DMS153 treated with DMSO at 0.1 percent for 48 hours (cell line): ENCODE results near the gene CCNG2.

Source experiments
- DNase-seq: peaks from one replicate; lab custom pipeline; 2025; ENCODE audit not compliant: unreplicated experiment; lab: John Stamatoyannopoulos, UW

Gene CCNG2

DNA sequence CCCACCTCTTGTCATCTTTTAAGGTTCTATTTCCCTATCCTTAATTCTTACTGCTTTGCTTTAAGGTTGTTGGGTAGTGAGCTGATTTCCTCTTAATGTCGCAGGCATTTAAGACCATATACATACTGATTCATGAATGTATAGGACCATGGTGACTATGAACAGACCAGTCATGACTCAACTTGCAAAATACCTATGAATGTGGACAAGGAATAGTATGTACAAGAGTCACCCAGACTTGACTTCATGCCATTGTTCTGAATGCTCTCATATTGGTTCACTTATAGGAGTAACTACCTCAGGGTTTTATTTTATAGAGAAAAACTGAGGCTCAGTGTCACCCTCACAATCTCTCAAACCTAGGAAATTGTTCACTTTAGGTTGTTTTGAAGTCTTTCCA is 44.3 kb downstream of the CCNG2 start:
- no peak for DNase-seq

DNA sequence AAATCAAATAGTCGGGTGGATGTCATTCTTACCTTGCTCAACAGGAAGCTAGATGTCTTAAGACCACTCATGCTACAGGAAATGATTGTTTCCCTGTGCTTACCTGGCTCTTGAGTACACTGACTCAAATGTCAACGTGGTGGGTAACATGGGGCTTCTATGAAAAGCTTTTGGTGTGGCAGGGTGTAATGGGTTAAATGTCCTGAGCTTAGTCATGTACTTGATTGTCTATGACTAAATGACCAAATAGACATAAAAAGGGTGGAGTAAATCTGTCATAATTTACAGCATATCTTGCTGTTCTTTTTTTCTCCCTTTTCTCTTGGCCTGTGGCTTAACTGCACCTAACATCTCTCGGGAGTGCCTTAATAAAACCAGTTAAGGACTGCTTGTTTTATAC is 44.9 kb downstream of the CCNG2 start:
- no peak for DNase-seq

DNA sequence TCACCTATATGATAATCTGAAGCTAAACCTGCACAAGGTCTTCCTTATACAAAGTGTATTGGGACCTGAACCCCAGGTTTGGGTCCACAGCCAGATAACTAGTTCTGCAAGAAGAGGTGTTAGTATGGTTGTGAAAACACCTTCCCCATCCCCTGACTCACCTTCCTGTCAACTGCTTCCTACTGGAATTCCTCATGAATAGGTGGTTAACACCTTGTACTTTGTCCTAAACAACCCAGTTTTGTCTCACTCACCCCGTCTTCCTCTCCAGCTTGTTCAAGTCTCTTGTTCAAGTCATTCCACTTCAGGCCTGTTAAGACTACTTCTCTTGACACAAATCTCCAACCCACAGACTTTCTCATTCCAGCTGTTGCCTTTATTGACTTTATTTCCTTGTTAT is 45.5 kb downstream of the CCNG2 start:
- no peak for DNase-seq

DNA sequence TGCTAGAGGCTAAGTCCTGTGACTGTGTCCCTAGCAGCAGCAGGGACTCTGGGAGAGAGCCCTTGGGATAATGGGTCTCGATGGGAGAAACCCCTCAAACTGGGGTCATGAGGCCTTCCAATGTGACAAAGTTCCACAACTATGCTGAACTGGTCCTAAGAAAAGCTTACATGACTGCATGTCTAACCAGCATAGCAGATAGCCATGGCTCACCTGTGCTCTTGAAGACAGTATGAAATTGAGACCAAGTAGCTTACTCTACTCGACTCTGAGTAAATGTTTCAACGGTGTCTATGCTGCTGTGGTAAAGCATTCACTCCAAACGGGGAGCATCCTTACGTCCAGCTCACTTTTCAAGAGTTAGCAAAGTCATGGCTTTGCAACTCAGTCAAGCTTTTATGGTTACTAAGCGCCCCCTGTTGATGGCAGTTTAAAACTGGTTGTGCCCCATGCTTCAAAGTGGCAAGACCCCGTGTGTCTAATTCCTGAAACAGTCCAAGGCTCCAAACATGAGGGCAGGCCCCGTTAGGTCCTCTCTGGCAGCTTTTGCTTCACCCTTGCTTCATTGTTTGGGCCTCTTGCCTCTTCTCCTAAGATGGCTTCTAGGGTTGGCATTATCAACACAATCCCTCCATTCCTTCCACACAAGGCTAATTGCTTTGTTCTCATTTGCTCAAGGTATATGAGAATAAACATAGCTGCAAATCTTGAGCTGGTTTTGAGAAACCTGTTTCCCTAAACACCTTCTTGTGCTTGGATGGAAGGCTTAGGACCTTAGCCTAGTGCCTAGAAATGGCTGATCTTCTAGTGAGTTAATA is 46.6 kb downstream of the CCNG2 start:
- no peak for DNase-seq

DNA sequence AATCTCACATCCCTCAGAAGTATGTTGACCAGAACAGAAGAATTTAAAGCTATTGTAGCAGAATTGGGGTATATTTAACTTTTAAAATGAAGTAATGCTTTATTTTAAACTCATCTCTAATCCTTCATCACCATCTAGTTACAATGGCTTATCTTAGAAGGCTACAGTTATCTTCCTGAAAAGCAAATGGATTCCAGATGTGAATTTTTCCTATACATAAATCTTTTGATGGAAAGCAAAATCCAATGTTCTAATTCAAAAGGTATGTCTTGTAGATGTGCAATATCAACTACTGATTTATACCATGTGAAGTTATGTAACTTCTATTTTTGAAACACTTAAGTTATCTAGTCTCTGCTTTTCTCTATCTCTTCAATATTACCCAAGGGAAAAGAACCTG is 47.6 kb downstream of the CCNG2 start:
- no peak for DNase-seq

DNA sequence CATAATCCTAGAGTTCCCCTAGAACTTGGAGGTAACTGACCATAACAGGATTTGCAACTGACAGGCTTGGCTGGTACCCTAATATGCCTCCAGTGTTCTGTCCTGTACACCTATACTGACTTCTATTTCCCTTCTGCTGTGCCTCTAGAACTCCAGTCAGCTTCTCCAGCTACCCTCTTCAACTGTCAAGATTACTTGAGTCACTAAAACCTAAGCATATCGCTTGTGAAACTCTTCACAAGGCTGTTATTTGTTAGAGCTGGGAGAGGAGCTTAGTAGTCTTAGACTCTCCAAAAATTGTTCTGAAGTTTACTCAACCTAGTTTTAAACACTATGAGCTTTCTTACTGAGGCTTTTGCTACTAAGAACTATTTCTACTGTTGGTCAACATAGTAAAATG is 52.0 kb downstream of the CCNG2 start:
- DNase-seq: no peak

DNA sequence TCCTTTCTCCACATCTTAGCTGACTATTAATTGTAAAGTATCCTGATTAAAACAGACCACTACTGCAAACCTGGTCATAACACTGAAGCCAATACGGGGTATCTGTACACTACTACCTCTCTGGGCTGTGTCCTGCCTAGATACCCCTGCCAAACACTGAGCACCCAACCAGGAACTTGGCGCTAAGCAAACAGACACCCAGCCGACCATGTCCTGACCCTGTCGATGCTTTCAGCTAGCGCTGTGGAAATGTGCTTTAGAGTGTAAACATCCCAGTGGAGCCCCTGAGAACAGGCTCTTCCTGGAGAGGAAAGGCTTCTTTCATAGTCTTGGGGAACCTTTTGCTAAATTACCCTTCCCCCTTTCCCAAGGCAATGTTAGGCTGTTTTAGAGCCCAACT is 52.9 kb downstream of the CCNG2 start:
- DNase-seq: no peak

DNA sequence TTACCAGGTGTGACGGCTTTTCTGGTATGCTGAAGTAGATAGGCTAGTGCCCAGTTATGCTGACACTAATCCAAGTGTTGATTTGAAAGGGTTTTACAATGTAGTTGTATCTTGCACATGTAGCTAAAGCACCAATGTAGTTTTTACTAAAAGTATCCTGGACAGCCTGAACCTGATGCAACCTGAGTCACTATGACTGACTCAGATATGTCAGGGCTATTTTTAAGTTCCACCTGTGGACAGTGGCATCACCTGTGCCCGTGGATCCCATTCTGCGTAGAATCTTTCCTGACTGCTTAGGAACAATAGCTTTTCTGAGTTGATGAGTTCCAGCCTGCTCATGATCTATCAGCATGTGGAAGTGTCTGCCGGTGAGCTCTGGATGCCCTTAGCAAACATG is 58.1 kb downstream of the CCNG2 start:
- no peak for DNase-seq

DNA sequence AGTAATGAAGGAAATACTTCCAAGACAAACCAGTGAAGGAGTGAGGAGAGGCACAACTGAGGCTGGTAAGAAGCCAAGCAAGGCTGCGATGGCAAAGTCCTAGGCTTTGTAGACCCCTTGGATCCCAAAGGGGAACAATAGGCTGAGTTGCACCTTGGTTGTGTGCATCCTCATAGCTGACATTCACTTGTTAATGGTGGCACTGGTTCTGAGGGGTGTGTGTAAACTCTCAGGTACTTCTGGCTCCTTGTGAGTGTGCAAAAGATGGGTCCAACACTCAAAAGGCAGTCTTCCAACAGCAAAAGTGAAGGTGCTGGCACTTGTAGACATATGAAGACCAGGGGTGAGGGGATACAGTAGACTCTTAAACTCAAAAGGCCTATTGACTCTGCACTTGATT is 60.5 kb downstream of the CCNG2 start:
- no peak for DNase-seq

DNA sequence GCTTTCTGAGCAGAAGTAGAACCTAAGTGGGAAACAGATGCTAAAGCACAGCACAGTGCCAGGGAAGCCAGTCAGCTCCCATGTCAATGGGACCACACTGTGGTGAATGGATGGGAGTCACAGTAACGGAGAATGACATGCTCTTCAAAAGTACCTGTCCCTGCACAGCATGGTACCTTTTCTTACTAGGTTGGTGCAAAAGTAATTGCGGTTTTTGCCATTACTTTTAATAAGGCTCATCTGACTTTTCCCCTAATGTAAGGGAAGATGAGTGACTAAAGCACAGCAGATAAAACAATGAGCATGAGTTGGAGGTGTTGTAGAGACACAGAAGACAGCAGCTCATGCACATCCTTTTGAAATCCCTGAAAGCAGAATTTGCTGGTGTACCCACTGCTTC is 62.3 kb downstream of the CCNG2 start:
- DNase-seq: no peak
